ENCODE measurements around the gene SPTBN5. TPM values are rescaled to one million over a fixed set of nuclear protein-coding genes. Genes with fewer than 3 reads are reported as not detected.

Gene SPTBN5
- total RNA-seq, 2 experiments from 2014 or later: 0.11 to 0.14 TPM

DNA sequence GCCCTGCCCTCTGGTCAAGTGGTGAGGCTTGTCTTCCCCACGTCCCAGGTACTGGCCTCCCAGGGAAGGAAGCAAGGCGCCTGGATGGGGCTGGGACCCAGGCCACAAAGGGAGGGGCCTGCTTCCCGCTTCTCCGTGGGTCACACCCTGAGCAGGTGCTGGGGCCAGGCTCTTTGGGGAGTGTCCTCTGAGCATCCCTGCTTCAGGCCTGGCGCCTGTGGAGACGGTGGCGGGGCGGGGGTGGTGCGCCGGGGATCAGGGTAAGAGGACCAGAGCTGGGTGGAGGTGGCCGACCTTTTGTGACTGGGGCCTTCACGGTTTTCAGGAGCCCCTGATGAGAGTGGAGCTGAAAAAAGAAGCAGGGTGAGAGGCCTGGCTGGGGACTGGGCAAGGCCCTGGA lies 51.6 kb downstream of the SPTBN5 start:
- no peak overlapping the region for H3K4me3 Mint-ChIP-seq
- ATAC-seq (no peak), DNase-seq (no peak)
- H3K27me3 Mint-ChIP-seq: no peaks in the 10 kb centered on the region
- TF ChIP-seq, protein P1, sequence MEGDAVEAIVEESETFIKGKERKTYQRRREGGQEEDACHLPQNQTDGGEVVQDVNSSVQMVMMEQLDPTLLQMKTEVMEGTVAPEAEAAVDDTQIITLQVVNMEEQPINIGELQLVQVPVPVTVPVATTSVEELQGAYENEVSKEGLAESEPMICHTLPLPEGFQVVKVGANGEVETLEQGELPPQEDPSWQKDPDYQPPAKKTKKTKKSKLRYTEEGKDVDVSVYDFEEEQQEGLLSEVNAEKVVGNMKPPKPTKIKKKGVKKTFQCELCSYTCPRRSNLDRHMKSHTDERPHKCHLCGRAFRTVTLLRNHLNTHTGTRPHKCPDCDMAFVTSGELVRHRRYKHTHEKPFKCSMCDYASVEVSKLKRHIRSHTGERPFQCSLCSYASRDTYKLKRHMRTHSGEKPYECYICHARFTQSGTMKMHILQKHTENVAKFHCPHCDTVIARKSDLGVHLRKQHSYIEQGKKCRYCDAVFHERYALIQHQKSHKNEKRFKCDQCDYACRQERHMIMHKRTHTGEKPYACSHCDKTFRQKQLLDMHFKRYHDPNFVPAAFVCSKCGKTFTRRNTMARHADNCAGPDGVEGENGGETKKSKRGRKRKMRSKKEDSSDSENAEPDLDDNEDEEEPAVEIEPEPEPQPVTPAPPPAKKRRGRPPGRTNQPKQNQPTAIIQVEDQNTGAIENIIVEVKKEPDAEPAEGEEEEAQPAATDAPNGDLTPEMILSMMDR (IDR thresholded peaks at IDR 0.05): no peak
- CTCF ChIA-PET: interaction anchor here (1.0 kb wide), 1 partner anchor 62 kb away, joined by 3 read pairs; no protein-coding TSS in a partner anchor
- POLR2A ChIA-PET: no interaction called here
- no peaks in the 10 kb centered on the region for H3K4me1 Mint-ChIP-seq (ENCODE audit: low read depth)
- H3K9me3 Mint-ChIP-seq: no peaks in the 10 kb centered on the region
- intact Hi-C loops (cut with micrococcal nuclease): no loop called here
- no peaks in the 10 kb centered on the region for H3K36me3 Mint-ChIP-seq (ENCODE audit: low read depth)
- H3K27ac Mint-ChIP-seq: no peak overlapping the region

DNA sequence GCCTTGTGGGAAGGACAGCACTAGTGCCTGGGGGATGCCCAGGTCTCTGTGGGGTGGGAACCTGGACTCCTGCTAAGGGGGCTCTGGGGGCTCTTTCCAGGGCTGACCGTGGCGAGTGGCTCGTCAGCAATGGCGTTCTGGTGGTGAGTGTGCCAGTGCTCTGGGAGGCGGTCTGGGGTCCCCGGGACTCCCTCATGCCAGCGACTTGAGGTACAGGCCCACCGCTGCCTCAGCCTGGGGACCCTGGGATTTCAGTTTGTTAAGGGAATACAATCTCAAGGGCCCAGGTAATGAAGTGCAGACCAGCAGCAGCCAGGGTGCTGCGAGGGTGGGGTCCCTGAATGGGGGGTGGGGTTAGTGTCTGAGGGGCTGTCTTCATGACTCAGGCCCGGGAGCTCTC lies 52.7 kb downstream of the SPTBN5 start:
- TF ChIP-seq, protein P1 (IDR thresholded peaks at IDR 0.05): no peak
- H3K4me3 Mint-ChIP-seq: no peak overlapping the region
- DNase-seq (no peak), ATAC-seq (no peak)
- ChIA-PET POLR2A (no interaction called here), CTCF (no interaction called here)
- no peaks in the 10 kb centered on the region for H3K4me1 Mint-ChIP-seq (ENCODE audit: low read depth)
- H3K27me3 Mint-ChIP-seq: no peaks in the 10 kb centered on the region
- H3K27ac Mint-ChIP-seq: no peak overlapping the region
- intact Hi-C loops (cut with micrococcal nuclease): no loop called here
- H3K9me3 Mint-ChIP-seq: no peaks in the 10 kb centered on the region
- no peaks in the 10 kb centered on the region for H3K36me3 Mint-ChIP-seq (ENCODE audit: low read depth)

DNA sequence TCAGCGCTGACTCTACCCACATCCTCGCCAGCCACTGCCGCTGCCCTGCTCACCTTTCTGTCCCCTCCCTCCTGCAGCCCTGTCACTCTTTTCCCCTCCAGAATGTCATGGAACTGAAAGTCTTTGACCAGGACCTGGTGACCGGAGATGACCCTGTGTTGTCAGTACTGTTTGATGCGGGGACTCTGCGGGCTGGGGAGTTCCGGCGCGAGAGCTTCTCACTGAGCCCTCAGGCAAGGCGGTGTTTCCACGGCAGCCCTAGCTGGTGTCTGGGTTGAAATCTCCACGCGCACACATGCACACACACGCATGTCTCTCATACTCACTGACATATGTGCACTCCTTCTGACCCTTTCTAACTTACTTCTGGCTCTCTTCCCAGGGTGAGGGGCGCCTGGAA lies 53.2 kb downstream of the SPTBN5 start:
- intact Hi-C loops (cut with micrococcal nuclease): no loop called here
- Mint-ChIP-seq H3K4me1 (ENCODE audit: low read depth) (no peaks in the 10 kb centered on the region), H3K27me3 (no peaks in the 10 kb centered on the region), H3K9me3 (no peaks in the 10 kb centered on the region), H3K4me3 (no peak overlapping the region), H3K27ac (no peak overlapping the region), H3K36me3 (ENCODE audit: low read depth) (no peaks in the 10 kb centered on the region)
- ATAC-seq (no peak), DNase-seq (no peak)
- ChIA-PET CTCF (no interaction called here), POLR2A (no interaction called here)
- TF ChIP-seq, protein P1 (IDR thresholded peaks at IDR 0.05): no peak

DNA sequence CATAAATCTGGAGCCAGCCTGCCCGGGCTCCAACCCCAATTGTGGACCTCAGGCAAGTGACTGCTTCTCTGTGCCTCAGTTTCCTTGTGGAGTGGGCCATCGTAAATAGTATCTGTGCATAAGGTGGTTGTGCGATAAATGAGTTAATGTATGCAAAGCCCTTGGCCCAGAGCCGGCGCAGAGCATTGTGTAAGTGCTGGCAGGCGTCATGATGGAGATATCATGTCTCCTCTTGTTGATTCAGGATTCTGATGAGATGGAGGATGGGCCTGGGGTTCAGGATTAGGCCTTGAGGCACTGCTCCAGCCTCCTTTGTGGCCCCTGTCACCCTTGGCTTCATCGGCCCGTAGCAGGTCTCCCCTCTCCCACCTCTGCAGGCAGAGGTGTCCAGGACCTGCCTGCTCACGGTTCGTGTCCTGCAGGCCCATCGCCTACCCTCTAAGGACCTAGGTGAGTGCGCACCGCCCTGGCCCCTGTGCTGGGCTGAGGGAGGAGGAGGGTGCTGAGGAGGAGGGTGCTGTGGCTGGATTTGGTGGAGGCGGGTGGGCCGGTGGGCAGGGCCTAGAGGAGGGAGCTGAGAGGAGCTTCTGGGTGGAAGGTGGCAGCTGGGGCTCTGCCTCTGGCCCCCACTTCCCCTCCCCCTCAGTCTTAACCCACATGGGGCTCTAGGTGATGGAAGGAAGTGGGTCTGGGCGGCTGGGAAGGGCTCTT lies 53.9 kb downstream of the SPTBN5 start:
- Mint-ChIP-seq H3K9me3 (no peaks in the 10 kb centered on the region), H3K36me3 (ENCODE audit: low read depth) (no peaks in the 10 kb centered on the region), H3K27me3 (no peaks in the 10 kb centered on the region), H3K4me1 (ENCODE audit: low read depth) (no peaks in the 10 kb centered on the region), H3K4me3 (no peak overlapping the region), H3K27ac (no peak overlapping the region)
- TF ChIP-seq, protein P1 (IDR thresholded peaks at IDR 0.05): no peak
- DNase-seq (no peak), ATAC-seq (no peak)
- ChIA-PET CTCF (interaction anchor here (1.2 kb wide), 1 partner anchor 12 kb away, joined by 3 read pairs; no protein-coding TSS in a partner anchor), POLR2A (interaction anchor here (0.6 kb wide), 1 partner anchor 624 kb away, joined by 3 read pairs; no protein-coding TSS in a partner anchor)
- intact Hi-C loops (cut with micrococcal nuclease): no loop called here

DNA sequence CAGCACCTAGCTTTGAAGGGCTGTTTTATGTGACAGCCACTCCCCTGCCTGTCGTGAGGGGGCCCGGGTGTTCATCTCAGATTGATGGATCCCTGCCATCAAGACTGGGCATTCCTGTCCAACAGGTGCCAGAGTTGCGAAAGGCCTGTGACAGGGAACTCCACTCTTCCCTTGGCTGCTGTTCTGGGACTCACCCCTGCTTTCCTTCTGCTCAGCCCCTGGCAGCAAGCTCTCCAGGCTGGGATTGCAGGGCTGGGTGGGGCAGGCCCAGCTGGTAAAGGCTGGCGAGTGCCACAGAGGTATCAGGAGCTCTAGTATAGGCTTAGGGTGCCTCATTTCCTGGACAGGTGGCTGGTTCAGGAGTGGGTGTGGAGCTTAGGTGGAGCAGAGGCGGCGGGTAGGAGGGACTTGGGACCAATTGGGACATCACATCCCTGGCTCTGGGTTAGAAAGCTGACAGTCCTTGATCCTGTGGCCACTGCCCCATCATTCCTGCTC lies 55.4 kb downstream of the SPTBN5 start, which contains the start of gene PLA2G4B:
PLA2G4B (plus strand) TSS at position 448 of the 498 bp plus-strand sequence. CDS start 67 bp downstream, outside the sequence.
- ChIA-PET POLR2A (no interaction called here), CTCF (no interaction called here)
- no peak within 1 kb of the TSS for H3K4me3 Mint-ChIP-seq
- no peaks in the 10 kb centered on the region for H3K27me3 Mint-ChIP-seq
- peaks cover 6% of the 10 kb centered on the region for H3K4me1 Mint-ChIP-seq (ENCODE audit: low read depth)
- no peak for DNase-seq
- H3K9me3 Mint-ChIP-seq: no peaks in the 10 kb centered on the region
- no peaks in the 10 kb centered on the region for H3K36me3 Mint-ChIP-seq (ENCODE audit: low read depth)
- ATAC-seq: no peak
- TF ChIP-seq, protein P1 (IDR thresholded peaks at IDR 0.05): no peak
- H3K27ac Mint-ChIP-seq: no peak within 1 kb of the TSS
- intact Hi-C loops (cut with micrococcal nuclease): no loop called here
